Measurements from ENCODE around the gene SCN1A. TPM values are rescaled to one million over a fixed set of nuclear protein-coding genes. Genes with fewer than 3 reads are reported as not detected.

SCN1A gene
- total and polyA plus RNA-seq, 2 experiments from 2014 or later = under 0.01 TPM; not detected in 1

DNA sequence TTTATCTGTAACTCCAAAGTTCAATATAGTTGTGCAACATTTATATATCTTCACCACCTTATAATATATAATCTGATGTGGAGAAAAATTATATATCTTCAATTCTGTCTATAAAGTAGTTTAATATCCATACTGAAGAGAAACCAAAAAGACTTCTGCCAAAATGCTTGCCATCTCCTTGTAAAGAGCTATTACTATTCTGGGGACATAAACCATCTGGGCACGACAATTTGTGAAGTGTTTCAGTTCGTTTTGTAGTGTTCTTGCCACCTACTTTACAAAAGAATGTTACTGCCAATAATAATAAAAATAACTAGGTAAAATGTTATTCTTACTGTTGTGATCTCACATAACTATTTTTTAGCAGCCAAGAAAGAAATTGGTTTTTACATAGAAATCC, 45.1 kb downstream of the SCN1A start:
- Histone ChIP-seq H3K9me3 (ENCODE audit: low read depth) (no peaks in the 10 kb centered on the region), H3K4me3 (no peak overlapping the region), H3K27ac (no peak overlapping the region), H3K27me3 (no peaks in the 10 kb centered on the region), H3K4me1 (ENCODE audit: low read depth) (no peaks in the 10 kb centered on the region), H3K36me3 (no peaks in the 10 kb centered on the region)
- DNase-seq (ENCODE audit: low read depth in 1 of 2, low spot score in 1 of 2) = no peak
- TF ChIP-seq, protein P1, sequence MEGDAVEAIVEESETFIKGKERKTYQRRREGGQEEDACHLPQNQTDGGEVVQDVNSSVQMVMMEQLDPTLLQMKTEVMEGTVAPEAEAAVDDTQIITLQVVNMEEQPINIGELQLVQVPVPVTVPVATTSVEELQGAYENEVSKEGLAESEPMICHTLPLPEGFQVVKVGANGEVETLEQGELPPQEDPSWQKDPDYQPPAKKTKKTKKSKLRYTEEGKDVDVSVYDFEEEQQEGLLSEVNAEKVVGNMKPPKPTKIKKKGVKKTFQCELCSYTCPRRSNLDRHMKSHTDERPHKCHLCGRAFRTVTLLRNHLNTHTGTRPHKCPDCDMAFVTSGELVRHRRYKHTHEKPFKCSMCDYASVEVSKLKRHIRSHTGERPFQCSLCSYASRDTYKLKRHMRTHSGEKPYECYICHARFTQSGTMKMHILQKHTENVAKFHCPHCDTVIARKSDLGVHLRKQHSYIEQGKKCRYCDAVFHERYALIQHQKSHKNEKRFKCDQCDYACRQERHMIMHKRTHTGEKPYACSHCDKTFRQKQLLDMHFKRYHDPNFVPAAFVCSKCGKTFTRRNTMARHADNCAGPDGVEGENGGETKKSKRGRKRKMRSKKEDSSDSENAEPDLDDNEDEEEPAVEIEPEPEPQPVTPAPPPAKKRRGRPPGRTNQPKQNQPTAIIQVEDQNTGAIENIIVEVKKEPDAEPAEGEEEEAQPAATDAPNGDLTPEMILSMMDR (IDR thresholded peaks at IDR 0.05; ENCODE audit: low read depth, low read length) = no peak

DNA sequence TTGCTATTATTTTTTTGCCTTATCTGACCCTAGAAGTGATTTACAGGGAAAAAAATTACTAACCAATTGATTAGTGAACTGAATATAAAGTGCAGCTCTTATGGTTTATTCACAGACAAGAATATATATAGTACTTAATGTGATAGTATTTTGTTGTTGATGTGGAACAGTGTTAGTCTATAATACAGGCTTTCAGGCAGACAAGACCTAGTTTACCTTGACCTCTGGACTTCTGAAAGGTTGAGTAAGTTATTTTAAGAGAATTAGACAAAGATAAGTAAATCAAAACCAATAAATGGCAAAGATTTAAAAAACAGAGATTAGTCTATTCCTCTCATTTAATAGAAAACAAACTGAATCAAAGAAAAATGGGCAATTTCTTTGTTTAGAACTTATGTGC, 46.0 kb downstream of the SCN1A start:
- TF ChIP-seq, protein P1 (IDR thresholded peaks at IDR 0.05; ENCODE audit: low read depth, low read length) = no peak
- DNase-seq (ENCODE audit: low read depth in 1 of 2, low spot score in 1 of 2) = no peak

DNA sequence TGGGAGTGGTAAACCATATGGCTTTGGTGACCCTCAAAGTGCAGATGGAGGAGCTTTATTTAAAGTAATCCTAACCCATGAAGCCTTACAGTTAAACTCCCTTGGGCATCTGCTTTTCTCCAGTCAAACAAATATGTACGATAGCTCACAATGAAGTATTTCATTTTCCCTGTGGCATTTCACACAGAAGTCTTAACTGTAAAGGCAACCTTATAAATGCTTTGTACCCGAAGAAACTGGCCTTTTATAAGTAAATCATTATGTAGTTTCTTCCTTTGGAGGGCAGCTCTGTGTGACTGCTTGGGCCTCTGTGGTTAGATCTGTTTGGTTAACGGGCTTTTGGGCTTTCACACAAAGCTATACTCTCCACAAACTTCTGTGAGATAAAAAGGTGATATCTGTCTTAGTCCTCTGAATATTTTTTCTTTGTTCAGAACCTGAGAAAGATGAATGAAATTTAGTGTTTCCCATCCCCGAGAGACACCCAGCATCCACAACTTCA, 46.6 kb downstream of the SCN1A start:
- H3K27ac ChIP-seq = no peak overlapping the region
- no peaks in the 10 kb centered on the region for H3K27me3 ChIP-seq
- no peaks in the 10 kb centered on the region for H3K9me3 ChIP-seq (ENCODE audit: low read depth)
- DNase-seq (ENCODE audit: low read depth in 1 of 2, low spot score in 1 of 2) = no peak
- TF ChIP-seq, protein P1 (IDR thresholded peaks at IDR 0.05; ENCODE audit: low read depth, low read length) = no peak
- no peaks in the 10 kb centered on the region for H3K36me3 ChIP-seq
- no peaks in the 10 kb centered on the region for H3K4me1 ChIP-seq (ENCODE audit: low read depth)
- no peak overlapping the region for H3K4me3 ChIP-seq

More for the DNA sequence above, 46.0 kb downstream of the SCN1A start:
- no peaks in the 10 kb centered on the region for H3K36me3 ChIP-seq
- H3K27me3 ChIP-seq = no peaks in the 10 kb centered on the region
- H3K4me1 ChIP-seq (ENCODE audit: low read depth) = no peaks in the 10 kb centered on the region
- no peaks in the 10 kb centered on the region for H3K9me3 ChIP-seq (ENCODE audit: low read depth)
- no peak overlapping the region for H3K4me3 ChIP-seq
- H3K27ac ChIP-seq = no peak overlapping the region

DNA sequence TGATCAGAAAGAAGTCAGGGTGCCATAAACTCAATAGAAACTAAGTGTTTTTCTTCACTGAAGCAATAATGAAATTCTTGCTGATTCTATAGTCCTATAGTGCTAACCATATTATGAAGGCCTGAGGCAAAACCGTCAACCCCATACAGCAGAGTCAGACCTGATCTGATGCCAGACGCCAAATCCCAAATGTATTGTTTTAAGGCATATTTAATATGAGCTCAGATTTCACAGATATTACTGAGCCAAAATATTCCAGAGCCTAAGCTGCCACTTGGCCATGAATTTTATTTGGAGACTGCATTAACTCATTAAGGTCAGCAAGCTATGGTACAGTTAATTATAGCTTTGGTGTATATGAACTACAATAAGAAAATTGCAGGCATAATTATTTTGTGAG, 53.4 kb downstream of the SCN1A start:
- DNase-seq (ENCODE audit: low read depth in 1 of 2, low spot score in 1 of 2) = no peak
- no peaks in the 10 kb centered on the region for H3K9me3 ChIP-seq (ENCODE audit: low read depth)
- no peak overlapping the region for H3K27ac ChIP-seq
- TF ChIP-seq, protein P1 (IDR thresholded peaks at IDR 0.05; ENCODE audit: low read depth, low read length) = no peak
- H3K4me1 ChIP-seq (ENCODE audit: low read depth) = no peaks in the 10 kb centered on the region
- H3K36me3 ChIP-seq = no peaks in the 10 kb centered on the region
- no peaks in the 10 kb centered on the region for H3K27me3 ChIP-seq
- no peak overlapping the region for H3K4me3 ChIP-seq

DNA sequence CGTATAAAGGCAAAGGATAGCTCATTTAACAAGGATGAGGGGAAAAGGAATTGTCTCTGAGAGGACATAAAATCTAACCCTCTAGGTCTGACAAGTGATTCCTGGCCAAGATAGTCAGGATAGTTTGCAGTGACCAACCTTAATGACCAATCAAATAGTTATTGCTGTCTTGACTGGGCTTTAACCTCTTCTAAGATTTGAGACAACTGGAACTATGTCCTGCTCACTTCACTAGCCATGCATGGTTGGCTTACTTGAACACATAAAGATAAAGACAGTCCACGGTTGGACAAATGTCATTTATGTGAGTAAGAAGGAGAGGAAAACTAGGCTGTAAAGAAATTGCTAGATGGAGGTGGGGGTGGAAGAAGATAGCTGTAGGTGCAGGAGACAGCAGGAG, 53.8 kb downstream of the SCN1A start:
- Histone ChIP-seq H3K4me3 (no peak overlapping the region), H3K36me3 (no peaks in the 10 kb centered on the region), H3K9me3 (ENCODE audit: low read depth) (no peaks in the 10 kb centered on the region), H3K27me3 (no peaks in the 10 kb centered on the region), H3K27ac (no peak overlapping the region), H3K4me1 (ENCODE audit: low read depth) (no peaks in the 10 kb centered on the region)
- TF ChIP-seq, protein P1 (IDR thresholded peaks at IDR 0.05; ENCODE audit: low read depth, low read length) = no peak
- no peak for DNase-seq (ENCODE audit: low read depth in 1 of 2, low spot score in 1 of 2)

DNA sequence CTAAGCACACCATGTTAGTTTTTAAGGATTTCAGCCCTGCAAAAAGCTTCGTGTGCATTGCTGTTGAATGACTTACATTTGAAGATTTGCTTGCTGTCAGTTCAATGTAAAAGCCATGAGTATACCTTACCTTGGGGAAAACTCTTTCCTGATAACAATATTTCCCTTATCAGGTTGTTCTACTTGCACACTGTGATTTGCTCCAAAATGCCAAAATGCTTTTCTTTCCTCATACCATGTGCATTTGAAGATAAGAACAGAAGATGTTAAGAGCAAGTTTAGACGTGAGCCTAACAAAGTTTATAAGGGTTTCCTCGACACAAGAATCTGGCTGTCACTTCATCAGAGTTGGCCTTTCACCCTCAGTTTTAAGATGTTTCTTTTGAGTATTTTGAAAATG, 57.6 kb downstream of the SCN1A start:
- H3K9me3 ChIP-seq (ENCODE audit: low read depth) = no peaks in the 10 kb centered on the region
- no peaks in the 10 kb centered on the region for H3K4me1 ChIP-seq (ENCODE audit: low read depth)
- no peak overlapping the region for H3K4me3 ChIP-seq
- no peaks in the 10 kb centered on the region for H3K27me3 ChIP-seq
- H3K27ac ChIP-seq = no peak overlapping the region
- TF ChIP-seq, protein P1 (IDR thresholded peaks at IDR 0.05; ENCODE audit: low read depth, low read length) = no peak
- H3K36me3 ChIP-seq = no peaks in the 10 kb centered on the region
- DNase-seq (ENCODE audit: low read depth in 1 of 2, low spot score in 1 of 2) = no peak
